H9 (cell line): ENCODE measurements around the gene BEST3. TPM values are rescaled to one million over a fixed set of nuclear protein-coding genes. Genes with fewer than 3 reads are reported as not detected.

Experiments used
- DNase-seq: peaks from one replicate; pipeline ENCODE4 v3.0.0-alpha.2; 2017
- H2AFZ ChIP-seq: one replicate; pipeline ENCODE4 v1.6.1; 2013; ENCODE audit warnings: mild to moderate bottlenecking, low read length, control low read depth, moderate library complexity
- H2AK5ac ChIP-seq: 2 replicates; pipeline ENCODE4 v1.6.1; 2013; ENCODE audit warnings: low read length, control low read depth, mixed read lengths; ENCODE audit not compliant: insufficient read length
- H2BK120ac ChIP-seq: one replicate; pipeline ENCODE4 v1.6.1; 2013; ENCODE audit warnings: low read depth, mild to moderate bottlenecking, low read length, control low read depth, inconsistent platforms; ENCODE audit not compliant: poor library complexity, severe bottlenecking
- H2BK12ac ChIP-seq: 2 replicates; pipeline ENCODE4 v1.6.1; 2013; ENCODE audit warnings: low read length, control low read depth, mixed read lengths, low read depth; ENCODE audit not compliant: insufficient read length
- H2BK15ac ChIP-seq: 2 replicates; pipeline ENCODE4 v1.6.1; 2013; ENCODE audit warnings: low read depth, low read length, control low read depth
- H2BK20ac ChIP-seq: one replicate; pipeline ENCODE4 v1.6.1; 2013; ENCODE audit warnings: low read depth, mild to moderate bottlenecking, low read length, control low read depth, inconsistent platforms; ENCODE audit not compliant: poor library complexity, severe bottlenecking
- H2BK5ac ChIP-seq: 2 replicates; pipeline ENCODE4 v1.6.1; 2013; ENCODE audit warnings: low read length, control low read depth, mixed read lengths; ENCODE audit not compliant: insufficient read length
- H3K14ac ChIP-seq: 2 replicates; pipeline ENCODE4 v1.6.1; 2013; ENCODE audit warnings: low read length, control low read depth; ENCODE audit not compliant: insufficient read depth
- H3K18ac ChIP-seq: 2 replicates; pipeline ENCODE4 v1.6.1; 2013; ENCODE audit warnings: low read depth, mild to moderate bottlenecking, mixed read lengths, low read length, control low read depth; ENCODE audit not compliant: insufficient read length
- H3K23ac ChIP-seq: 2 replicates; pipeline ENCODE4 v1.6.1; 2013; ENCODE audit warnings: low read length, control low read depth, mixed read lengths, low read depth; ENCODE audit not compliant: insufficient read length
- H3K23me2 ChIP-seq: 2 replicates; pipeline ENCODE4 v1.6.1; 2013; ENCODE audit warnings: low read depth, mild to moderate bottlenecking, mixed read lengths, low read length, control low read depth; ENCODE audit not compliant: insufficient read length, poor library complexity, severe bottlenecking
- H3K27ac ChIP-seq: 2 replicates; pipeline ENCODE4 v1.5.1; 2013; ENCODE audit warnings: low read length, control low read depth, mixed read lengths, low read depth; ENCODE audit not compliant: insufficient read length
- H3K27me3 ChIP-seq: 2 replicates; pipeline ENCODE4 v1.6.1; 2013; ENCODE audit warnings: low read length, control low read depth, inconsistent platforms; ENCODE audit not compliant: insufficient read depth
- H3K4ac ChIP-seq: 2 replicates; pipeline ENCODE4 v1.6.1; 2013; ENCODE audit warnings: low read depth, mild to moderate bottlenecking, control low read depth, inconsistent platforms, low read length, moderate library complexity
- H3K4me1 ChIP-seq: 2 replicates; pipeline ENCODE4 v1.6.1; 2013; ENCODE audit warnings: low read length, control low read depth, inconsistent platforms; ENCODE audit not compliant: insufficient read depth
- H3K4me2 ChIP-seq: 2 replicates; pipeline ENCODE4 v1.6.1; 2013; ENCODE audit warnings: low read length, control low read depth, mixed read lengths; ENCODE audit not compliant: insufficient read length, insufficient read depth
- H3K56ac ChIP-seq: 2 replicates; pipeline ENCODE4 v1.6.1; 2013; ENCODE audit warnings: low read depth, mild to moderate bottlenecking, mixed read lengths, low read length, control low read depth; ENCODE audit not compliant: insufficient read length
- H3K79me1 ChIP-seq: 2 replicates; pipeline ENCODE4 v1.6.1; 2013; ENCODE audit warnings: low read depth, mild to moderate bottlenecking, moderate library complexity, low read length, control low read depth, inconsistent platforms; ENCODE audit not compliant: insufficient read depth, poor library complexity, severe bottlenecking
- H3K79me2 ChIP-seq: 2 replicates; pipeline ENCODE4 v1.6.1; 2013; ENCODE audit warnings: low read length, control low read depth, inconsistent platforms; ENCODE audit not compliant: insufficient read depth
- H3K9ac ChIP-seq: 2 replicates; pipeline ENCODE4 v1.6.1; 2013; ENCODE audit warnings: low read length, control low read depth, mixed read lengths; ENCODE audit not compliant: insufficient read length; ENCODE audit errors: extremely low read depth
- H3K9me3 ChIP-seq: one replicate; pipeline ENCODE4 v1.6.1; 2013; ENCODE audit warnings: low read depth, low read length, inconsistent platforms; ENCODE audit not compliant: control insufficient read depth
- H3T11ph ChIP-seq: one replicate; pipeline ENCODE4 v1.6.1; 2013; ENCODE audit warnings: mild to moderate bottlenecking, low read length, control low read depth, inconsistent platforms
- H4K20me1 ChIP-seq: one replicate; pipeline ENCODE4 v1.6.1; 2013; ENCODE audit not compliant: control insufficient read depth, insufficient read length, insufficient read depth
- H4K5ac ChIP-seq: 2 replicates; pipeline ENCODE4 v1.6.1; 2013; ENCODE audit warnings: low read depth, mild to moderate bottlenecking, mixed read lengths, low read length, control low read depth; ENCODE audit not compliant: insufficient read length
- H4K8ac ChIP-seq: replicated peaks from 2 replicates; pipeline ENCODE4 v1.6.1; 2013; ENCODE audit warnings: low read length, control low read depth, mixed read lengths, low read depth; ENCODE audit not compliant: insufficient read length
- H4K91ac ChIP-seq: 2 replicates; pipeline ENCODE4 v1.6.1; 2013; ENCODE audit warnings: low read depth, mild to moderate bottlenecking, moderate library complexity, mixed read lengths, low read length, control low read depth; ENCODE audit not compliant: insufficient read length
- H3K27ac Mint-ChIP-seq, 3 experiments: 2 replicates in 2 of 3; 3 replicates in 1 of 3; pipeline ENCODE4 v1.8.0; 2020 to 2021; ENCODE audit warnings: mixed read lengths in 3 of 3, mild to moderate bottlenecking in 1 of 3, moderate library complexity in 1 of 3
- H3K27me3 Mint-ChIP-seq: 2 replicates; pipeline ENCODE4 v1.8.0; 2021; ENCODE audit warnings: low read depth, mild to moderate bottlenecking, moderate library complexity, mixed read lengths
- H3K36me3 Mint-ChIP-seq, 3 experiments: 2 replicates in 2 of 3; 3 replicates in 1 of 3; pipeline ENCODE4 v1.8.0; 2020 to 2021; ENCODE audit warnings: low read depth in 3 of 3, mixed read lengths in 3 of 3; ENCODE audit not compliant: insufficient read depth in 1 of 3
- H3K4me1 Mint-ChIP-seq, 2 experiments: 2 replicates each; pipeline ENCODE4 v1.8.0; 2020; ENCODE audit warnings: mixed read lengths in 2 of 2
- H3K4me3 Mint-ChIP-seq, 2 experiments: 2 replicates in 1 of 2; 3 replicates in 1 of 2; pipeline ENCODE4 v1.8.0; 2020 to 2021; ENCODE audit warnings: mild to moderate bottlenecking in 2 of 2, mixed read lengths in 2 of 2, moderate library complexity in 1 of 2
- H3K9me3 Mint-ChIP-seq, 2 experiments: 2 replicates in 1 of 2; 3 replicates in 1 of 2; pipeline ENCODE4 v1.8.0; 2020; ENCODE audit warnings: mild to moderate bottlenecking in 2 of 2, mixed read lengths in 2 of 2, moderate library complexity in 1 of 2
- WGBS: extraction: QIAGEN DNeasy Blood & Tissue Kit; methylation state at CpG from one replicate; pipeline ENCODE4 v1.1.7; 2013; ENCODE audit warnings: missing lambda C conversion rate, low lambda C conversion rate, mixed read lengths; ENCODE audit not compliant: insufficient read length; ENCODE audit errors: extremely low coverage; 5-methylcytosine and 5-hydroxymethylcytosine counted together
- total RNA-seq: library from RNA; stranded (reverse); gene quantifications from 2 replicates; pipeline ENCODE4 v1.2.1, GENCODE V29; 2021
- TF ChIP-seq, protein P1 (sequence below): fragments of 200-600 bp; sonication (generic); conservative IDR thresholded peaks from 3 replicates; pipeline ENCODE4 v1.8.0; 2021; ENCODE audit warnings: antibody characterized with exemption, mild to moderate bottlenecking

Gene BEST3
- total RNA-seq, 1 experiment from 2014 or later: 0.42 TPM

DNA sequence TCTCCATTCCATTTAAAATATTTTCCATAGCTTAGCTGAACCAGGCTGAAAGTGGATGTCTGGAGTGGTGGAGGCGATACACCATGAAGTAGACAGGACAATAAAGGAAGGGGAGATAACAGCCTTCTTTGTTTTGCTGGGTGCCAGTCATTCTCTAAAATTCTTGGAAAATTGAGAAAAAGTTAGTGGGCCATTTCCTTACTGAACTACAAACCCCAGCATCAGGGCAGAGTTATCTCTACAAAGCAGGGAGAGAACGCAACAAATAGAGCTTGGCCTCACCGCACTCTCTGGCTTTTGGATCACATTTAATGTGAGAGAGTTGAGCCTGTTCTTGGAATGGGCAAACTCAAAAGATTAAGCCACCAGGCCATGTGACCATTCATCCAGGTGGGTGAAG is 47.2 kb downstream of the BEST3 start:
- Histone ChIP-seq H3K4ac (no peak overlapping the region), H2BK5ac (no peak overlapping the region), H3K79me1 (no peaks in the 10 kb centered on the region), H3K9ac (no peak overlapping the region), H2BK120ac (no peak overlapping the region), H3K56ac (no peak overlapping the region), H3K23me2 (no peaks in the 10 kb centered on the region), H2BK15ac (no peak overlapping the region), H4K20me1 (no peaks in the 10 kb centered on the region), H4K91ac (no peak overlapping the region), H3K79me2 (no peaks in the 10 kb centered on the region), H3K18ac (no peak overlapping the region), H4K5ac (no peak overlapping the region), H3K23ac (no peak overlapping the region), H4K8ac (no peak overlapping the region), H3K27me3 (no peaks in the 10 kb centered on the region), H2BK12ac (no peak overlapping the region), H3K4me1 (no peaks in the 10 kb centered on the region), H3K4me2 (no peak overlapping the region), H3K9me3 (no peaks in the 10 kb centered on the region), H3T11ph (no peak overlapping the region), H3K14ac (no peak overlapping the region), H2AK5ac (no peak overlapping the region), H3K27ac (no peak overlapping the region), H2BK20ac (no peak overlapping the region), H2AFZ (no peak overlapping the region)
- H3K36me3 Mint-ChIP-seq: no peaks in the 10 kb centered on the region
- H3K9me3 Mint-ChIP-seq: no peaks in the 10 kb centered on the region
- DNase-seq: no peak
- no peak overlapping the region for H3K27ac Mint-ChIP-seq
- no peak overlapping the region for H3K4me3 Mint-ChIP-seq
- no CpG with 5 or more reads among the region's 3 CpGs for WGBS
- H3K27me3 Mint-ChIP-seq: no peaks in the 10 kb centered on the region
- H3K4me1 Mint-ChIP-seq: no peaks in the 10 kb centered on the region
- TF ChIP-seq, protein P1, sequence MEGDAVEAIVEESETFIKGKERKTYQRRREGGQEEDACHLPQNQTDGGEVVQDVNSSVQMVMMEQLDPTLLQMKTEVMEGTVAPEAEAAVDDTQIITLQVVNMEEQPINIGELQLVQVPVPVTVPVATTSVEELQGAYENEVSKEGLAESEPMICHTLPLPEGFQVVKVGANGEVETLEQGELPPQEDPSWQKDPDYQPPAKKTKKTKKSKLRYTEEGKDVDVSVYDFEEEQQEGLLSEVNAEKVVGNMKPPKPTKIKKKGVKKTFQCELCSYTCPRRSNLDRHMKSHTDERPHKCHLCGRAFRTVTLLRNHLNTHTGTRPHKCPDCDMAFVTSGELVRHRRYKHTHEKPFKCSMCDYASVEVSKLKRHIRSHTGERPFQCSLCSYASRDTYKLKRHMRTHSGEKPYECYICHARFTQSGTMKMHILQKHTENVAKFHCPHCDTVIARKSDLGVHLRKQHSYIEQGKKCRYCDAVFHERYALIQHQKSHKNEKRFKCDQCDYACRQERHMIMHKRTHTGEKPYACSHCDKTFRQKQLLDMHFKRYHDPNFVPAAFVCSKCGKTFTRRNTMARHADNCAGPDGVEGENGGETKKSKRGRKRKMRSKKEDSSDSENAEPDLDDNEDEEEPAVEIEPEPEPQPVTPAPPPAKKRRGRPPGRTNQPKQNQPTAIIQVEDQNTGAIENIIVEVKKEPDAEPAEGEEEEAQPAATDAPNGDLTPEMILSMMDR: no peak
